CD4-positive, alpha-beta T cell (primary cell): Measurements from ENCODE around the gene ARF6. TPM values are rescaled to one million over a fixed set of nuclear protein-coding genes. Genes with fewer than 3 reads are reported as not detected.

Experiments
- ATAC-seq: fragments of 200-7000 bp; cut with Tn5 transposase; one replicate; pipeline ENCODE4 v1.10.0; 2022; ENCODE audit warnings: mild to moderate bottlenecking; ENCODE audit not compliant: poor library complexity
- CTCF ChIA-PET: fragments of 350-600 bp; sonication (Branson Sonifier 250); formaldehyde crosslinking; loops from one replicate; lab custom pipeline; 2021; ENCODE audit warnings: antibody characterized with exemption, inconsistent platforms; lab: Charles Lee
- POLR2A ChIA-PET: fragments of 350-600 bp; sonication (Branson Sonifier 250); formaldehyde crosslinking; loops from one replicate; lab custom pipeline; 2021; ENCODE audit warnings: antibody characterized with exemption, inconsistent platforms; lab: Charles Lee
- DNase-seq, 14 experiments: peaks; one replicate each; pipeline ENCODE4 v3.0.0-alpha.2; 2013 to 2020; ENCODE audit warnings: mixed read lengths in 2 of 14
- H3K27ac ChIP-seq, 2 donors: one replicate each; pipeline versions ENCODE4 v1.5.1 to v1.7.0; 2013; ENCODE audit warnings: low read length in 2 of 2, low read depth in 1 of 2, mild to moderate bottlenecking in 1 of 2
- H3K27me3 ChIP-seq, 2 experiments: 1 replicate in 1 of 2; 2 replicates in 1 of 2; pipeline versions ENCODE4 v1.6.1 to v1.7.0; 2013; ENCODE audit warnings: low read length in 2 of 2, control low read depth in 1 of 2, mild to moderate bottlenecking in 1 of 2, moderate library complexity in 1 of 2; ENCODE audit not compliant: insufficient read depth in 2 of 2, control insufficient read depth in 1 of 2
- H3K36me3 ChIP-seq: one replicate; pipeline ENCODE4 v1.6.1; 2013; ENCODE audit warnings: low read length, control low read depth; ENCODE audit not compliant: insufficient read depth
- H3K4me1 ChIP-seq: one replicate; pipeline ENCODE4 v1.6.1; 2013; ENCODE audit warnings: low read length, control low read depth; ENCODE audit not compliant: insufficient read depth
- H3K4me3 ChIP-seq: one replicate; pipeline ENCODE4 v1.5.1; 2013; ENCODE audit warnings: mild to moderate bottlenecking, low read length, moderate library complexity
- H3K9me3 ChIP-seq, 2 experiments: 1 replicate in 1 of 2; 2 replicates in 1 of 2; pipeline versions ENCODE4 v1.6.1 to v1.7.0; 2013; ENCODE audit warnings: low read length in 2 of 2, mild to moderate bottlenecking in 2 of 2, control low read depth in 1 of 2, moderate library complexity in 1 of 2; ENCODE audit not compliant: control insufficient read depth in 1 of 2, insufficient read depth in 1 of 2
- H3K27ac Mint-ChIP-seq: one replicate; pipeline ENCODE4 v1.8.0; 2020; ENCODE audit warnings: mixed read lengths
- H3K27me3 Mint-ChIP-seq: one replicate; pipeline ENCODE4 v1.8.0; 2021; ENCODE audit warnings: mixed read lengths
- H3K36me3 Mint-ChIP-seq: one replicate; pipeline ENCODE4 v1.8.0; 2021; ENCODE audit warnings: low read depth, mixed read lengths
- H3K4me1 Mint-ChIP-seq: one replicate; pipeline ENCODE4 v1.8.0; 2021; ENCODE audit warnings: low read depth, mixed read lengths
- H3K4me3 Mint-ChIP-seq: one replicate; pipeline ENCODE4 v1.8.0; 2020; ENCODE audit warnings: mild to moderate bottlenecking, mixed read lengths
- H3K9me3 Mint-ChIP-seq: one replicate; pipeline ENCODE4 v1.8.0; 2020; ENCODE audit warnings: mixed read lengths
- CTCF ChIP-seq: fragments of 200-600 bp; IDR thresholded peaks from one replicate; pipeline ENCODE4 v1.8.0; 2022; ENCODE audit warnings: antibody characterized with exemption, mild to moderate bottlenecking
- intact Hi-C, 2 experiments: fragments of 100-400 bp; cut with DNase I in 1 of 2; cut with micrococcal nuclease in 1 of 2; formaldehyde crosslinking; loops; one replicate each; pipeline versions ENCODE4 v1.15.1 to v1.9.0; 2023 to 2025; cut with DNase I, micrococcal nuclease
- total RNA-seq, 174 experiments: library from RNA in 2 of 174; stranded (reverse) in 2 of 174; gene quantifications; one replicate each; pipeline ENCODE4 v1.2.3 and lab custom pipeline; 2021 to 2026

ARF6 gene
- total RNA-seq, 2 experiments from 2014 or later: 67.2 to 69.7 TPM

DNA sequence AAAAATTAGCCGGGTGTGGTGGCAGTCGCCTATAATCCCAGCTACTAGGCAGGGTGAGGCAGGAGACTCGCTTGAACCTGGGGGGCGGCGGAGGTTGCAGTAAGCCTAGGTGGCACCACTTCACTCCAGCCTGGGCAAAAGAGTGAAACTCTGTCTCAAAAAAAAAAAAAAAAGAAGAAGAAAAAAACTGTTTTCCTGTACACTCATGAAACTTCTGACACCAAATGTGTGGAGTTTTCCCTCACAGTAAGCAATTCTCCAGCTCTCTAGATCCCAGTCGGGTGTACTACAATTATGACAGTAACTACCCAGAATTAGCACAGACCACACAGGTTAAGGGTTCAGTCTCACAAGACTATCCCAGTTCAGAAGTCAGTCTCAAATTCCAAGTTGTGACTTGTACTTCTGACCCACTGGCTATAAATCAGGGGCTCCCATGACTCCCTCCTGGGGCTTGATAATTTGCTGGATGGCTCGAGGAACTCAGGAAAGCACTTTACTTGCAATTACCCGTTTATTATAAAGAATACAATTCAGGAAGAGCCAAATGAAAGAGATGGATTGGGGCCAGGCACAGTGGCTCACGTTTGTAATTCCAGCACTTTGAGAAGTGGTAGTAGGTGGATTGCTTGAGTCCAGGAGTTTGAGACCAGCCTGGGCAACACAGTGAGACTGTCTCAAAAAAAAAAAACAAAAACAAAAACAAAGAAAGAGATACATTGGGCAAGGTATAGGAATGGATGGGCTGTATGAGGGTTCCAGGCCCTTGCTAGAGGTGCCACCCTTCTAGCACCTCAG lies 12.4 kb upstream of the ARF6 start:
- ChIA-PET CTCF (interaction anchor here (1.0 to 2.4 kb wide), 15 partner anchors 9 to 236 kb away, joined by 3 to 15 read pairs (median 5); partner anchors contain the start of genes ARF6, NEMF and VCPKMT), POLR2A (interaction anchor here (1.0 to 2.5 kb wide), 8 partner anchors 12 to 236 kb away, joined by 3 to 19 read pairs (median 10); partner anchors contain the start of genes ARF6 and VCPKMT)
- no peaks in the 10 kb centered on the region for H3K9me3 Mint-ChIP-seq
- H3K27me3 ChIP-seq: no peaks in the 10 kb centered on the region
- peak overlapping the region in 1 of 2 donors; percentile 29 for H3K27ac ChIP-seq
- no peak overlapping the region for H3K4me3 Mint-ChIP-seq
- no peaks in the 10 kb centered on the region for H3K36me3 ChIP-seq
- ATAC-seq (peak; percentile 53), DNase-seq (peak in 3 of 14 experiments; percentile 38 to 52 (median 47))
- TF ChIP-seq CTCF: no peak
- no peaks in the 10 kb centered on the region for H3K9me3 ChIP-seq
- no peak overlapping the region for H3K27ac Mint-ChIP-seq
- peaks cover 17% of the 10 kb centered on the region for H3K4me1 ChIP-seq
- no peaks in the 10 kb centered on the region for H3K27me3 Mint-ChIP-seq
- peaks cover 18% of the 10 kb centered on the region for H3K4me1 Mint-ChIP-seq
- no peak overlapping the region for H3K4me3 ChIP-seq
- intact Hi-C loops: no loop called here
- no peaks in the 10 kb centered on the region for H3K36me3 Mint-ChIP-seq

DNA sequence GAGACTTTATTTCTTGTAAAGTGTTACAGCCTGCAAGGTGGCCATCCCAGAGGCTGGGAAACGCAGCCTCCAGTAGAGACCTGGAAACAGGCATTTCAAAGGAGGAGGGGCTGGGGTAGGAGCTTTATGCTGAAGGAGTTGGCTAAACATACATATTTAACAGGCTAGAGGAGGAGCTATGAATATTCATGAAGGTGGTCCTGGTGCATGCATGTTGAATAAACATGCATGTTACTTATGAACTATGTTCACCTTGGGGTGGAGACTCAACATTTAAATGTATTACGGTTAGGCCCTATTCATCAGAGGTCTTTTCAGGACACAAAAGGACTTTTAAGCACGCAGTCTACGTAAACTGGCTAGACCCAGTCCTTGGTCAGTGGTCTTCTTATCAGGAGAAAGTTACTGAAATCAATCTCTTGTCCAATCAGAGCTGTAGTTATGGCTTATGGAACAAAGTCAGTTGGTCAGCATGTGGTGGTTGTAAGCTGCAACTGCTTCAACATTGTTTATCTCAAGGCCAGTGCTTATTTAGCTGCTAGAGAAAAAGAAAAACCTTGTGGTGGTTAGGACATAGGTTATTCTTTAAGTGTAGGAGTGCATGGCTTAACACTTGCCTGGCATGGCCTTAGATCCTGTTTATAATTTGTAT lies 11.4 kb upstream of the ARF6 start:
- CTCF ChIA-PET: interaction anchor here (0.7 kb wide), 1 partner anchor 67 kb away, joined by 3 read pairs; no protein-coding TSS in a partner anchor
- peaks cover 18% of the 10 kb centered on the region for H3K4me1 Mint-ChIP-seq
- H3K9me3 ChIP-seq: no peaks in the 10 kb centered on the region

More for the DNA sequence above, 11.4 kb upstream of the ARF6 start:
- POLR2A ChIA-PET: interaction anchor here (1.0 to 2.5 kb wide), 2 partner anchors 11 to 19 kb away, joined by 3 to 14 read pairs; partner anchors contain the start of gene ARF6
- H3K9me3 Mint-ChIP-seq: no peaks in the 10 kb centered on the region
- ATAC-seq: no peak
- intact Hi-C loops: no loop called here
- H3K27ac ChIP-seq: no peak overlapping the region
- peaks cover 20% of the 10 kb centered on the region for H3K4me1 ChIP-seq
- no peak for TF ChIP-seq CTCF
- no peak overlapping the region for H3K4me3 Mint-ChIP-seq
- DNase-seq: no peak
- no peaks in the 10 kb centered on the region for H3K27me3 ChIP-seq
- H3K27ac Mint-ChIP-seq: no peak overlapping the region
- H3K36me3 ChIP-seq: no peaks in the 10 kb centered on the region
- no peak overlapping the region for H3K4me3 ChIP-seq
- H3K27me3 Mint-ChIP-seq: no peaks in the 10 kb centered on the region
- H3K36me3 Mint-ChIP-seq: no peaks in the 10 kb centered on the region
